ENCODE measurements around the gene SIPA1. TPM values are rescaled to one million over a fixed set of nuclear protein-coding genes. Genes with fewer than 3 reads are reported as not detected.

SIPA1 gene
- total and polyA plus RNA-seq, 2 of the 8 experiments (the other 6 are each of a cell fraction or from before 2014, with no cell fraction given), result 35.3 to 72.2 TPM

- TF ChIP-seq EP300 (IDR thresholded peaks at IDR 0.05; ENCODE audit: borderline replicate concordance in 1 of 2, low read depth in 2 of 2, low read length in 2 of 2) (no peak), CBX8 (IDR thresholded peaks at IDR 0.05; ENCODE audit: borderline replicate concordance, low read depth, low read length) (no peak), BRCA1 (IDR thresholded peaks at IDR 0.05; ENCODE audit: low read depth, low read length) (no peak), CTBP2 (IDR thresholded peaks at IDR 0.05; ENCODE audit: borderline replicate concordance, insufficient read depth, insufficient read length, low read length) (no peak), HDAC6 (IDR thresholded peaks at IDR 0.05; ENCODE audit: low read depth, low read length) (no peak), SIX5 (IDR thresholded peaks at IDR 0.05; ENCODE audit: low read depth, low read length) (no peak), EZH2 (IDR thresholded peaks at IDR 0.05; ENCODE audit: low read depth, low read length, severe bottlenecking) (no peak), TAF1 (IDR thresholded peaks at IDR 0.05; ENCODE audit: low read depth, low read length) (no peak), TBP (IDR thresholded peaks at IDR 0.05; ENCODE audit: low read depth, low read length) (no peak), POLR2A (IDR thresholded peaks at IDR 0.05; ENCODE audit: control extremely low read depth in 1 of 2, low read depth in 2 of 2, low read length in 2 of 2) (no peak), USF2 (IDR thresholded peaks at IDR 0.05; ENCODE audit: low read length) (no peak), KDM4A (IDR thresholded peaks at IDR 0.05; ENCODE audit: low read depth, low read length, severe bottlenecking) (no peak), EGR1 (IDR thresholded peaks at IDR 0.05; ENCODE audit: borderline replicate concordance, low read depth, low read length) (no peak), RFX5 (IDR thresholded peaks at IDR 0.05; ENCODE audit: borderline replicate concordance, low read depth, low read length) (no peak), YY1 (IDR thresholded peaks at IDR 0.05; ENCODE audit: low read depth, low read length) (no peak)
Observed at GRCh38 chr11:65640483-65641296, 2.8 kb downstream of the SIPA1 start (continued).

Measured in H1 (cell line).